Loucy (cell line): ENCODE data around the gene C11orf65.

Experiments used
- H2AFZ ChIP-seq: fragments of 200-600 bp; sonication (generic); 2 replicates; pipeline ENCODE4 v1.6.0; 2016; ENCODE audit warnings: antibody characterized with exemption, mild to moderate bottlenecking, low read length, moderate library complexity
- H3F3A ChIP-seq: fragments of 200-600 bp; 2 replicates; pipeline ENCODE4 v1.6.0; 2016; ENCODE audit warnings: antibody characterized with exemption, low read depth, mild to moderate bottlenecking
- H3K27me3 ChIP-seq: fragments of 200-600 bp; sonication (generic); 2 replicates; pipeline ENCODE4 v1.6.1; 2014; ENCODE audit warnings: low read length, mild to moderate bottlenecking; ENCODE audit not compliant: insufficient read depth, poor library complexity, severe bottlenecking
- H3K36me3 ChIP-seq: fragments of 200-600 bp; sonication (generic); 2 replicates; pipeline ENCODE4 v1.6.1; 2016; ENCODE audit warnings: low read length; ENCODE audit not compliant: insufficient read depth
- H3K4me1 ChIP-seq: fragments of 200-600 bp; sonication (generic); 2 replicates; pipeline ENCODE4 v1.5.1; 2014; ENCODE audit warnings: low read length, mild to moderate bottlenecking; ENCODE audit not compliant: insufficient read depth, poor library complexity, severe bottlenecking
- H3K4me2 ChIP-seq: fragments of 200-600 bp; sonication (generic); 2 replicates; pipeline ENCODE4 v1.6.0; 2014; ENCODE audit warnings: antibody characterized with exemption, low read length, low read depth, mild to moderate bottlenecking; ENCODE audit not compliant: poor library complexity, severe bottlenecking
- H3K4me3 ChIP-seq: fragments of 200-600 bp; sonication (generic); 2 replicates; pipeline ENCODE4 v1.5.1; 2014; ENCODE audit warnings: low read length, mild to moderate bottlenecking, mixed read lengths; ENCODE audit not compliant: poor library complexity, severe bottlenecking
- H3K79me2 ChIP-seq: fragments of 200-600 bp; sonication (generic); 2 replicates; pipeline ENCODE4 v1.6.1; 2014; ENCODE audit warnings: low read length; ENCODE audit not compliant: insufficient read depth
- H3K9ac ChIP-seq: fragments of 200-600 bp; sonication (generic); 2 replicates; pipeline ENCODE4 v1.6.0; 2014; ENCODE audit warnings: mild to moderate bottlenecking, low read depth, low read length, moderate library complexity; ENCODE audit not compliant: poor library complexity, severe bottlenecking
- H3K9me2 ChIP-seq: fragments of 200-600 bp; sonication (generic); replicated peaks from 2 replicates; pipeline ENCODE4 v1.6.1; 2016; ENCODE audit warnings: low read depth, low read length, mixed read lengths
- H3K9me3 ChIP-seq: fragments of 200-600 bp; sonication (generic); 2 replicates; pipeline ENCODE4 v1.6.1; 2014; ENCODE audit warnings: mild to moderate bottlenecking, antibody characterized with exemption, low read length, low read depth; ENCODE audit not compliant: insufficient read depth
- H4K20me1 ChIP-seq: fragments of 200-600 bp; sonication (generic); 2 replicates; pipeline ENCODE4 v1.6.0; 2014; ENCODE audit warnings: antibody characterized with exemption, low read length, mild to moderate bottlenecking; ENCODE audit not compliant: insufficient read depth, poor library complexity, severe bottlenecking
- EZH2phosphoT487 ChIP-seq: fragments of 200-600 bp; IDR thresholded peaks from 2 replicates; pipeline ENCODE4 v1.6.1; 2018; ENCODE audit warnings: antibody characterized with exemption, mild to moderate bottlenecking, moderate library complexity, borderline replicate concordance
- TF ChIP-seq, protein P1 (sequence below): fragments of 200-600 bp; sonication (generic); conservative IDR thresholded peaks from 2 replicates; pipeline ENCODE4 v1.5.1; 2014; ENCODE audit warnings: mild to moderate bottlenecking, antibody characterized with exemption, low read length

The C11orf65 gene

DNA sequence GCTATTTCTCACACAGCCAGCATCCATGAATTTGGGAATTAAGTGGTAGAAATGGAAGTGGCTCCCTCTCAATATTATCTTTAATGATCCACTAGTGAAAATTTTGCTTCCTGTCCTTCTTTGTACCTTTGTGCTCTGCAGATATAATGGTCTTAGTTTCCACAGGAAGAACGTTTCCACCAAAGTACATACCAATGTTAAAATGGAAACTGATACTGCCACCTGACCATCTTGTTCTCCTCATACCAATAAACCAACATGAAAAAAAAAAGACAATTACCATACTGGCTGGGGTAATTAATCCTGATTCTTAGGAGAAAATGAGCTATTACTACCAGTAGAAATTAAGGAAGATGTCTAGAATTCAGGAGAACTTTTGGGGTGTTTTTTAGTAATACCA is 32.3 kb downstream of the C11orf65 start:
- Histone ChIP-seq H3K9ac (no peak overlapping the region), H3K4me3 (no peak overlapping the region), H3K4me1 (no peaks in the 10 kb centered on the region), H2AFZ (no peak overlapping the region), H3K79me2 (no peaks in the 10 kb centered on the region), H3K27me3 (no peaks in the 10 kb centered on the region), H3K36me3 (no peaks in the 10 kb centered on the region), H3K9me3 (no peaks in the 10 kb centered on the region), H4K20me1 (no peaks in the 10 kb centered on the region), H3F3A (no peaks in the 10 kb centered on the region), H3K4me2 (no peak overlapping the region), H3K9me2 (no peaks in the 10 kb centered on the region)
- TF ChIP-seq EZH2phosphoT487 = no peak
- TF ChIP-seq, protein P1, sequence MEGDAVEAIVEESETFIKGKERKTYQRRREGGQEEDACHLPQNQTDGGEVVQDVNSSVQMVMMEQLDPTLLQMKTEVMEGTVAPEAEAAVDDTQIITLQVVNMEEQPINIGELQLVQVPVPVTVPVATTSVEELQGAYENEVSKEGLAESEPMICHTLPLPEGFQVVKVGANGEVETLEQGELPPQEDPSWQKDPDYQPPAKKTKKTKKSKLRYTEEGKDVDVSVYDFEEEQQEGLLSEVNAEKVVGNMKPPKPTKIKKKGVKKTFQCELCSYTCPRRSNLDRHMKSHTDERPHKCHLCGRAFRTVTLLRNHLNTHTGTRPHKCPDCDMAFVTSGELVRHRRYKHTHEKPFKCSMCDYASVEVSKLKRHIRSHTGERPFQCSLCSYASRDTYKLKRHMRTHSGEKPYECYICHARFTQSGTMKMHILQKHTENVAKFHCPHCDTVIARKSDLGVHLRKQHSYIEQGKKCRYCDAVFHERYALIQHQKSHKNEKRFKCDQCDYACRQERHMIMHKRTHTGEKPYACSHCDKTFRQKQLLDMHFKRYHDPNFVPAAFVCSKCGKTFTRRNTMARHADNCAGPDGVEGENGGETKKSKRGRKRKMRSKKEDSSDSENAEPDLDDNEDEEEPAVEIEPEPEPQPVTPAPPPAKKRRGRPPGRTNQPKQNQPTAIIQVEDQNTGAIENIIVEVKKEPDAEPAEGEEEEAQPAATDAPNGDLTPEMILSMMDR = no peak

DNA sequence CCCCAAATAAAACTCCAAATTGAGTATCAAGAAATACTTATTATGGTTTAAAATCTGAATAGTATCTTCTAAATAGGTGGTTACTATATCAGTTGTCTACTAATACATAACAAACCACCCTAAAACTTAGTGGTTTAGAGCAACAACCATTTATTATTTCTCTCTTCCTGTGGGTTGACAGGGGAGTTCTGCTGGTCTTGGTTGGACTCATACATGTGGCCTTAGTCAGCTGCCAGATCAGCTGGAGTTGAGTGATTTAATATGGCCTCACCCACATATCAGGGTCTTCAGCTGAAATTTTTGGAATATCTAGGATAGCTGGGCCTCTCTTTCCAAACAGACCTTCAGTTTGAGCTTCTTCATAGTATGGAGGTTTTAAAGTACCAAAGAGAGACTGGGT is 34.5 kb downstream of the C11orf65 start:
- no peak overlapping the region for H3K4me3 ChIP-seq
- no peak overlapping the region for H3K9ac ChIP-seq
- no peaks in the 10 kb centered on the region for H4K20me1 ChIP-seq
- no peaks in the 10 kb centered on the region for H3K36me3 ChIP-seq
- no peaks in the 10 kb centered on the region for H3K27me3 ChIP-seq
- TF ChIP-seq, protein P1 = no peak
- no peaks in the 10 kb centered on the region for H3K9me2 ChIP-seq
- no peaks in the 10 kb centered on the region for H3K79me2 ChIP-seq
- H2AFZ ChIP-seq = no peak overlapping the region
- no peaks in the 10 kb centered on the region for H3K9me3 ChIP-seq
- no peaks in the 10 kb centered on the region for H3F3A ChIP-seq
- no peak overlapping the region for H3K4me2 ChIP-seq
- no peaks in the 10 kb centered on the region for H3K4me1 ChIP-seq

DNA sequence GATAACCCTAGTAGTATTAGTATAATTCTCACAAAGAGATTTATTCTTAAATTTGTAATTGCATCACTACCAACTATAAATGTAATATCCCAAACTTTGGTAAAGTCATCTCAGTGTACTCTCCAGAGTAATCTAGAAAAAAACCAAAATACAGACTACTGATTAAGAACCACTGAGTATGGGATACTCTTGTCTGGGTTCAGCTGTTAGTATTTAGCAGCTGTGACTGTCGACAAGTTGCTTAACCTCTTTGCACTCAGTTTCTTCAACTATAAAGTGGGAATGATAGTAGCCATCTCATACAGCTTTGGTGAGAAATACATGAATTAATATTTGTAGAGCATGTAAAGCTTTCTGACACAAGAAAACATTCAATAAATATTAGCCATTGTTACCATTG is 35.3 kb downstream of the C11orf65 start:
- no peak overlapping the region for H3K4me3 ChIP-seq
- no peak overlapping the region for H3K4me2 ChIP-seq
- H4K20me1 ChIP-seq = no peaks in the 10 kb centered on the region
- H3K9ac ChIP-seq = no peak overlapping the region
- no peak overlapping the region for H2AFZ ChIP-seq
- H3K27me3 ChIP-seq = no peaks in the 10 kb centered on the region
- no peaks in the 10 kb centered on the region for H3K9me3 ChIP-seq
- H3K4me1 ChIP-seq = no peaks in the 10 kb centered on the region
- H3K79me2 ChIP-seq = no peaks in the 10 kb centered on the region
- no peaks in the 10 kb centered on the region for H3K36me3 ChIP-seq
- no peaks in the 10 kb centered on the region for H3K9me2 ChIP-seq
- H3F3A ChIP-seq = no peaks in the 10 kb centered on the region
- no peak for TF ChIP-seq EZH2phosphoT487
- TF ChIP-seq, protein P1 = no peak
